ENCODE measurements around the gene CRAT.

GRCh38 chr9:129131300-129132145, 20.9 kb upstream of the CRAT start:
- TF ChIP-seq CTCF (IDR thresholded peaks at IDR 0.05) (peak; percentile 95), POLR2AphosphoS5 (IDR thresholded peaks at IDR 0.05; ENCODE audit: low read depth, low read length) (no peak), SIN3A (IDR thresholded peaks at IDR 0.05; ENCODE audit: borderline replicate concordance, insufficient read depth, low read depth, low read length) (no peak), REST (IDR thresholded peaks at IDR 0.05; ENCODE audit: insufficient read depth in 1 of 2, low read depth in 2 of 2, low read length in 1 of 2) (no peak), TCF7L2 (IDR thresholded peaks at IDR 0.05; ENCODE audit: low read depth, low read length) (no peak)
